ENCODE results near the gene MED13L.

- TF ChIP-seq YY1 (IDR thresholded peaks at IDR 0.05; ENCODE audit: insufficient read depth, insufficient read length): no peak
- TF ChIP-seq ZNF274 (IDR thresholded peaks at IDR 0.05; ENCODE audit: low read depth, low read length): no peak
These were observed 47.8 kb upstream of the MED13L start for GRCh38 chr12:116325336-116325664.

Measured in NT2/D1 (cell line).